ACC112 (cell line): ENCODE results near the gene MNT.

Source experiments
- H2AFZ ChIP-seq: fragments of 200-600 bp; sonication (generic); one replicate; pipeline ENCODE4 v1.6.0; 2017; ENCODE audit warnings: antibody characterized with exemption, low read length; ENCODE audit not compliant: unreplicated experiment
- H3K27ac ChIP-seq: fragments of 200-600 bp; sonication (generic); 2 replicates; pipeline ENCODE4 v1.5.1; 2014; ENCODE audit warnings: low read depth, mild to moderate bottlenecking, antibody characterized with exemption, low read length, moderate library complexity
- H3K27me3 ChIP-seq: fragments of 200-600 bp; sonication (generic); 2 replicates; pipeline ENCODE4 v1.6.1; 2014; ENCODE audit warnings: mild to moderate bottlenecking, antibody characterized with exemption, low read length, moderate library complexity, mixed read lengths; ENCODE audit not compliant: insufficient read depth
- H3K36me3 ChIP-seq: fragments of 200-600 bp; sonication (generic); 2 replicates; pipeline ENCODE4 v1.6.1; 2016; ENCODE audit warnings: mild to moderate bottlenecking, antibody characterized with exemption, low read length, moderate library complexity, mixed read lengths; ENCODE audit not compliant: insufficient read depth
- H3K4me1 ChIP-seq: fragments of 200-600 bp; sonication (generic); one replicate; pipeline ENCODE4 v1.6.1; 2016; ENCODE audit warnings: low read length, mixed read lengths; ENCODE audit not compliant: insufficient read depth, unreplicated experiment, control insufficient read depth
- H3K4me3 ChIP-seq: fragments of 200-600 bp; sonication (generic); 2 replicates; pipeline ENCODE4 v1.5.1; 2014; ENCODE audit warnings: mild to moderate bottlenecking, low read depth, low read length
- H3K79me2 ChIP-seq: fragments of 200-600 bp; sonication (generic); one replicate; pipeline ENCODE4 v1.6.0; 2016; ENCODE audit warnings: low read length; ENCODE audit not compliant: control insufficient read depth, unreplicated experiment, insufficient read depth

Gene MNT

DNA sequence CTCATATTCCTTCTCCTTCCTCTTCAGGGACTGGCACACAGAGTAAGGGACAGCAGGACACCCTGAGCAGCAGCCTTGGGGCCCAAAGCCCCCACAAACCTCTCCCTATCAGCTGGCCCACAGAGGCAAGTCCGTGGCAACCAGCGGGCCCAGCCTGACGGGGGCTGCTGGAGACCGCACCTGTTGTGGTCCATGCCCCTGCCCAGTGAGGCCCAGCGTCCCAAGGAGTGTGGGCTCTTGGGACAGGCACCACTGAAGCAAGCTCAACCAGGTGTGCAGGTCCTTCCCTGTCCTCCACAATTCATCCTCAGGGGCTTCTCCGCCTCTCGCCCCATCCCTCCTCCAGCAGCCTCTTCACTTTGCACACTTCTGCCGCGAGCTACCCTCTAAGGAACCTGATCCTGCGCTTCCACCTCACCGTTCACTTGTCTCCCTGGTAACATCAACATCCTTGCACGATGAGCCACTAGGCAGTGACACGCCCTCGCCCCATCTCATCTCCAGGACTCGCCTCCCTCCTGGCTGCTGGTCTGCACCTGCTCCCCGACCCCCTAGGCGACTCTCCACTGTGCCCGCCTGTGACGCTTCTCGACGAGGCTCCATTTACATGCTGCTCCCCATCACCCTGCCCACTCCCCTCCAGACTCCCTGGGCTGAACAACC, 12.7 kb downstream of the MNT start:
- Histone ChIP-seq H3K36me3 (no peaks in the 10 kb centered on the region), H3K79me2 (peaks cover 15% of the 10 kb centered on the region), H3K27me3 (no peaks in the 10 kb centered on the region), H2AFZ (no peak overlapping the region), H3K27ac (no peak overlapping the region), H3K4me3 (no peak overlapping the region), H3K4me1 (peaks cover 16% of the 10 kb centered on the region)

DNA sequence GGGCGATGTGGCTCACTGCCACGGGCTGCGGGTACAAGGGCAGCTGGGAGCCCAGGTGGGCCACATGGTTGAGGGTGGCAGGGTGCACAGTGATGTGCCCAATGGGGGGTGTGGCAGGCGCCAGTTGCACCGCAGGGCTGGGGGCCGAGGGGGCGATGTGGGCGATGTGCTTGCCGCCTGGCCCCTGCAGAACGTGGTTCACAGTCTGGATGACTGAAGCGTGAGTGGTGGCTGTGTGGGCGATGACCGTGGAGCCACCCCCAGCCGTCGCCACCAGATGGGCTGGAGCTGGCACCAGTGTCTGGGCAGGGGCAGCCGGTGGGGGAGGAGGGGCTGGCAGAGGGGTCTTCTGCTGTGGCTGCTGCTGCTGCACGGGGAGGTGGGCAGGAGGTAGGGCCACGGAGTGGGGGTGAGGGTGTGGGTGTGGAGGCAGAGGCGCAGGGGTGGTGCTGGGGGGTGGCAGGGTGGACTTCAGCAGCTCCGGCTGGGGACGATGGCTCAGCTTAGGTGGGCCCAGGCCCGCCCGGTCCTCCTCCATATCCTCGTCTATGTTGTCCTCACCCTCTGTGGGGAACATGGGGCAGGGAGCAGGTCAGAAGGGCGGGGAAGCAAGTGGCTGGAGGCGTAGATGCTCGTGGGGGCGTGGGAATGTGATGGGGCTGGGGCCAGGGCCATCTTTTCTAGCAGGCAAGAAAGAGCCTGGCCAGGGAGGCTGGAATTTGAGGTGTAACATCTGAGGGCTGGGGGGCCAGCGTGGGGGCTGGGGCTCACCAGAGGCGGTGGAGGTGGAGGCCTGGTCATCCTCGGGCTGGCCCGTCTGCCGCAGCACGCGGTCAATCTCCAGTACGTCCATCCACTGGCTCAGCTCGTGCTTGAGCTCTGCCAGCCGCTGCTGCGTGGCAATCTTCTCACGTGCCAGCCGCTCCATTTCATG, 13.5 kb downstream of the MNT start:
- peaks cover 15% of the 10 kb centered on the region for H3K79me2 ChIP-seq
- peaks cover 16% of the 10 kb centered on the region for H3K4me1 ChIP-seq
- no peaks in the 10 kb centered on the region for H3K27me3 ChIP-seq
- no peak overlapping the region for H2AFZ ChIP-seq
- H3K4me3 ChIP-seq, result no peak overlapping the region
- no peaks in the 10 kb centered on the region for H3K36me3 ChIP-seq
- no peak overlapping the region for H3K27ac ChIP-seq

DNA sequence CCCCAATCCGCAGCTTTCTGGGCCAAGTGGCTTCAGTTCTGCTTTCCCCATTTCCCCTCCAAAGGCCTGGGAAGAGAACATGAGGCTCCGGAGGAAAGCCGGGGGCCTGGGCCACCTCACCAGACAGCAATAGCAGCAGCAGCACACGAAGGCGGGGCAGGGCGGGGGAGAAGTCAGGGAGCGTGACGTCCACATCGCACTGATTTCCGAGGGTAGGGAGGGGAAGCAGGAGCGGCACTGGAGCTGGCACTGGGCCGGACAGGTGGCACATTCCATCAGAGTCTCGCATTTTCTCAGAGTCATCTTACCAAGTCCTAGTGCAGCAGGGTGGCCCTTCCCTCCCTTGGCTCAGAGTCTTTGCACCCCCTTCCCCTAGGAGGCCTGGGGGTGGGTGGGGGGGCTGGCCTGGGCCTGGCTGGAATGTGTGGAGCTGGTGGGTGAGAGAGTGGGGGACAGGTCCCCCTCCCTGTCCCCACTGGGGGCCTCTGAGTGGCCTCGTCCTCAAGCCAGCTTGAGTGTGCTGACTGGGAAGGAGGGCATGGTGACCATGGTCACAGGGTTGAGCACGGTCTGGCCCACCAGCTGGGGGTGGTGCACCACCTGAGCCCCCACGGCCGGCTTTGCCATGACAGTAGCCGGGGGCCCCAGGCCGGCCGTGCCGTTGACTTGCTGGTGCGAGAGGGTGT, 14.3 kb downstream of the MNT start:
- no peaks in the 10 kb centered on the region for H3K36me3 ChIP-seq
- peaks cover 12% of the 10 kb centered on the region for H3K79me2 ChIP-seq
- H3K4me1 ChIP-seq, result peaks cover 10% of the 10 kb centered on the region
- H3K4me3 ChIP-seq, result no peak overlapping the region
- no peaks in the 10 kb centered on the region for H3K27me3 ChIP-seq
- H2AFZ ChIP-seq, result no peak overlapping the region
- H3K27ac ChIP-seq, result no peak overlapping the region

GRCh38 chr17:2385240-2386210, 15.3 kb downstream of the MNT start:
- Histone ChIP-seq H3K27ac (no peak overlapping the region), H2AFZ (no peak overlapping the region), H3K36me3 (no peaks in the 10 kb centered on the region), H3K4me1 (peaks cover 2% of the 10 kb centered on the region), H3K27me3 (no peaks in the 10 kb centered on the region), H3K4me3 (no peak overlapping the region), H3K79me2 (peaks cover 4% of the 10 kb centered on the region)

- Histone ChIP-seq H3K4me3 (no peak overlapping the region), H3K27me3 (no peaks in the 10 kb centered on the region), H3K4me1 (no peaks in the 10 kb centered on the region), H3K79me2 (no peaks in the 10 kb centered on the region), H3K36me3 (no peaks in the 10 kb centered on the region), H2AFZ (no peak overlapping the region), H3K27ac (no peak overlapping the region)
Measured at GRCh38 chr17:2384439-2385127, 16.3 kb downstream of the MNT start.

- no peaks in the 10 kb centered on the region for H3K79me2 ChIP-seq
- H3K36me3 ChIP-seq, result no peaks in the 10 kb centered on the region
- H3K27ac ChIP-seq, result no peak overlapping the region
- no peaks in the 10 kb centered on the region for H3K4me1 ChIP-seq
- H3K4me3 ChIP-seq, result no peak overlapping the region
- no peaks in the 10 kb centered on the region for H3K27me3 ChIP-seq
- no peak overlapping the region for H2AFZ ChIP-seq
Measured at GRCh38 chr17:2383628-2384167, 17.2 kb downstream of the MNT start.

- Histone ChIP-seq H3K4me1 (no peaks in the 10 kb centered on the region), H3K79me2 (no peaks in the 10 kb centered on the region), H3K36me3 (no peaks in the 10 kb centered on the region), H2AFZ (no peak overlapping the region), H3K27ac (no peak overlapping the region), H3K27me3 (no peaks in the 10 kb centered on the region), H3K4me3 (no peak overlapping the region)
Measured at GRCh38 chr17:2380950-2381649, 19.8 kb downstream of the MNT start.

GRCh38 chr17:2380226-2380922, 20.5 kb downstream of the MNT start:
- Histone ChIP-seq H3K4me1 (no peaks in the 10 kb centered on the region), H3K27ac (no peak overlapping the region), H2AFZ (no peak overlapping the region), H3K79me2 (no peaks in the 10 kb centered on the region), H3K4me3 (no peak overlapping the region), H3K27me3 (no peaks in the 10 kb centered on the region), H3K36me3 (no peaks in the 10 kb centered on the region)
